Stimulated activated CD4-positive, alpha-beta T cell treated with anti-CD3 and anti-CD28 coated beads, Interleukin-2, amount 100 ng/mL, for 48 hours (primary cell): ENCODE measurements around the gene PIK3CA.
"Not testable (repeated sequence)": the region's sequence is repeated elsewhere in the genome, so short reads cannot be mapped to it uniquely, and the experiment has no call there.

Source experiments
- DNase-seq, 2 donors: peaks; one replicate each; pipeline ENCODE4 v3.0.0-alpha.2; 2020

The PIK3CA gene

DNA sequence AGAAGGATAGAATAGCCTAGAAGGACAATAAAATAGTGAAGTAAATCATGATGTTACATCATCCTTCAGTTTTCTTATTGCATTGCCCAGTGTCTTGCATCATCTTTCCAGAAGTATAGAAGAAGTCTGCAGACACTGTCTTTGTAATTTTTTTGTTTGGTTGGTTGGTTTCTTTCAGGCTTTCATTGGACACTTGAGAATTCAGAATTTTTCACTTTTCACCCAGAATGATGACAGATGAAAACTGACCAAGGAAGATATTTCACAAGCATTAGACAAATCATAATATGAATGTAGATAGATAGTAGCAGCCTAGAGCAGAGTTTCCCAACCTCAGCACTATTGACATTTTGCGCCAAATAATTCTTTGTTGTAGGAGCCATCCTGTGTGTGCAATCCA is 67.4 kb downstream of the PIK3CA start:
- DNase-seq = not testable (repeated sequence)

DNA sequence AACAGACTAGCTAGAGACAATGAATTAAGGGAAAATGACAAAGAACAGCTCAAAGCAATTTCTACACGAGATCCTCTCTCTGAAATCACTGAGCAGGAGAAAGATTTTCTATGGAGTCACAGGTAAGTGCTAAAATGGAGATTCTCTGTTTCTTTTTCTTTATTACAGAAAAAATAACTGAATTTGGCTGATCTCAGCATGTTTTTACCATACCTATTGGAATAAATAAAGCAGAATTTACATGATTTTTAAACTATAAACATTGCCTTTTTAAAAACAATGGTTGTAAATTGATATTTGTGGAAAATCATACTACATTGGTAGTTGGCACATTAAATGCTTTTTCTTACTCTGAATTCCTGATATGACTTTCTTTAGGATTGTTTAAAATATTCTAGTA is 70.1 kb downstream of the PIK3CA start:
- not testable (repeated sequence) for DNase-seq

- DNase-seq = no peak
These were observed 75.4 kb downstream of the PIK3CA start for GRCh38 chr3:179223548-179223947.

GRCh38 chr3:179224584-179224983 is 76.4 kb downstream of the PIK3CA start:
- no peak for DNase-seq

DNA sequence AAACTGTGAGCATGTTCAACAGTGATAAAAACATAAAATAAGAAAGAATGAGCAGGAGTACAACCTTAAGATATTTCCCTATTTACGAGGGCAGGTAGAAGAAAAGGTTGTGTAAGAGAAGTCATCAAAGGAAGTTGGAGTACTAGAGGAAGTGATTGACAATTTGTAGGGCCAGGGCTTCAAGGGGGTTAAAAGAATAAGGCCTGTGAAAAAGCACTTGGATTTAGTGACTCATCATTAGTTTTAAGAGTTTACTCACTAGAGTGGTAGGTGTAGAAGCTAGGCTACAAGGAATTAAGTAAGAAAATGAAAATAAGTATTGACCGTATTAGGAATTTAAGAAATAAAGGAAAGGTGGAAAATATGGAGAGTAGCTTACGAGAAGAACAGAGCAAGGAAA is 79.2 kb downstream of the PIK3CA start:
- no peak for DNase-seq

- DNase-seq = no peak
These were observed 81.0 kb downstream of the PIK3CA start for GRCh38 chr3:179229177-179229576.

DNA sequence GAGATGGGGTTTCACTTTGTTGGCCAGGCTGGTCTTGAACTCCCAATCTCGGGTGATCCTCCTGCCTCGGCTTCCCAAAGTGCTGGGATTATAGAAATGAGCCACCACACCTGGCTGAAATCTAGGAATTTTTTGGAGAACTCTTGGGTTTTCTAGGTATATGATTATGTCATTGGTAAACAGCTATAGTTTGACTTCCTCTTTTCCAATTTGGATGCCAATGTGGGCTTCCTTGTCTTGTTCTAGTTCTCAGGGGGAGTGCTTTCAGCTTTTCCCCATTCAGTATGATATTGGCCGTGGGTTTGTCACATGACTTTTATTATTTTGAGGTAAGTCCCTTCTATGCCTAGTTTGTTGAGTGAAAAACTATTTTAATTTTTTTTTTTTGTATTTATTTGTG is 84.9 kb downstream of the PIK3CA start:
- DNase-seq = no peak

DNA sequence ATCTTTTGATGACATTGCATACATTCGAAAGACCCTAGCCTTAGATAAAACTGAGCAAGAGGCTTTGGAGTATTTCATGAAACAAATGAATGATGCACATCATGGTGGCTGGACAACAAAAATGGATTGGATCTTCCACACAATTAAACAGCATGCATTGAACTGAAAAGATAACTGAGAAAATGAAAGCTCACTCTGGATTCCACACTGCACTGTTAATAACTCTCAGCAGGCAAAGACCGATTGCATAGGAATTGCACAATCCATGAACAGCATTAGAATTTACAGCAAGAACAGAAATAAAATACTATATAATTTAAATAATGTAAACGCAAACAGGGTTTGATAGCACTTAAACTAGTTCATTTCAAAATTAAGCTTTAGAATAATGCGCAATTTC is 86.0 kb downstream of the PIK3CA start:
- DNase-seq = no peak

DNA sequence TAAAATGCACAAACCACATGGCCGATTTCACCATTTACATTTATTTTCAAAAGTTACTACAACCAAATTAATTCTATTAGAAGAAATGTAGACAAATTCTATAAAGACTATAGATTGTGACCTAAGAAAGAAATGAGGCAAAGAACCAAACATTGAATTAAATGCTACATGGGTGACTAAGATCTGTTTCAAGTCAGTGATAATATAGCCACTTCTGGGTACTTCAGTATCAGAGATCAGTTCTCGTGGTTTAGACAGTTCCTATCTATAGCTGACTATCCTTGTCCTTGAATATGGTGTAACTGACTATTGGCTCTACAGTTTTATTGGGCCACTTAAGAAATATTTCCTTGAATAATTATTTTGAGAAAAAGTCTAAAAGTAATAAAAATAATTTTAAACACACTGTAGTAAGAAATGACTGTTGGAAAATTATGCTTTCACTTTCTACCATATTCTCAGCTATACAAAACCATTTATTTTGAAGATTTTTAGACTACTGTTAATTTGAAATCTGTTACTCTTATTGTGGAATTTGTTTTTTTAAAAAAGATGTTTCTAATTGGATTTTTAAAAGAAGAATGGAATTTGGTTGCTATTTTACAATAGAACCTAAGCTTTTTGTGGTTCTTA is 88.6 kb downstream of the PIK3CA start:
- no peak for DNase-seq

DNA sequence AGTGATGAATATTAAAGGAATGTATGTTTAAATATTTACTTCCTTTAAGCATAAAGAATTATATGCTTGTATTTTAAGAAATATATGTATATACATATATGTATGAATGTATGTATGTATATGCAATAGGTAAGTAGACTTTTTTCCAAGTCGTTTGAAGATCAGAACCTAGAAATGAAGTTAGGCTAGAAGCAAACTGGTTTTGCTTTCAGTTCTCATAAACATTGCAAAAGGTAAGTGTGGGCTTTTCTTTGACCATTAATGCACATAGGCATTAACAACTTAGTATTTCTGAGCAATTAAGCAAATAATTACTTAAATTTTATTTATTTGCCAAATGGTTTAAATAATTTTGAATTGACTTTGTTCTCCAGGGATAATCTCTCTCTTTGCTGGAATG is 92.1 kb downstream of the PIK3CA start:
- not testable (repeated sequence) for DNase-seq

GRCh38 chr3:179242859-179243258 is 94.7 kb downstream of the PIK3CA start:
- not testable (repeated sequence) for DNase-seq

- DNase-seq = no peak
These were observed 96.7 kb downstream of the PIK3CA start for GRCh38 chr3:179244878-179245277.

GRCh38 chr3:179247289-179248015 is 99.3 kb downstream of the PIK3CA start:
- DNase-seq = no peak

DNA sequence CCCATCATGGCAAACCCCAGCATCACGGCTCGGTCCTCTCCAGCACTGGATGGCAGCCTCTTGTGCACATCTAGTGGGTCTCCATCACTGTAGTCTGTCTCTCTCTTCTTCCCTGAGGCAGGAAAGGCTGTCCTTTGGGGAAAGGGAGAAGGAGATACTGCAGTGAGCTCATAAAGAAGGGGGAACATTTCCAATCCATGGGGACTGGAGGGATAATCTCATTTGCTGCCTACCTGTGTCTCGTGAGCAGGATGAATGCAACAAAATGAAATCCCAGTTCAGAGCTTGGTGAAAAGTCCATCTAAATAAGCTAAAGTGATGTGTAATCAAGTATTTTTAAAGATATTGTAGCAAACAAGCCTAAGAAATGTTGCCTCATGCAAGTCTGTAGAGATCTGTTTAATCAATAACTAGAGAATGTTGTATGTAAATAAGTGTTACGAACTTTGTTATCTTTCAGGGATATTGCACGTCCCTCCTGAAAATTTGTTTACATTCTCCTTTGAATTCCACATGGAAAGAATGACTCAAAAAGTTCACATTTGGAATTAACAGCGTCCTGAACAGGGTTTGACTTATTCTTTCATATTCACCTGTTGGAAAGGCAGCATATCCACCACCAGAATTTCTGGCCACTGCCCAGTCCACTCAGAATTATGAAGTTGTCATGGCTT is 102.8 kb downstream of the PIK3CA start, which contains the start of gene KCNMB3:
KCNMB3 (minus strand) TSS at position 312 of the 674 bp plus-strand sequence; CDS start at position 188, 124 bp downstream.
- DNase-seq = no peak

DNA sequence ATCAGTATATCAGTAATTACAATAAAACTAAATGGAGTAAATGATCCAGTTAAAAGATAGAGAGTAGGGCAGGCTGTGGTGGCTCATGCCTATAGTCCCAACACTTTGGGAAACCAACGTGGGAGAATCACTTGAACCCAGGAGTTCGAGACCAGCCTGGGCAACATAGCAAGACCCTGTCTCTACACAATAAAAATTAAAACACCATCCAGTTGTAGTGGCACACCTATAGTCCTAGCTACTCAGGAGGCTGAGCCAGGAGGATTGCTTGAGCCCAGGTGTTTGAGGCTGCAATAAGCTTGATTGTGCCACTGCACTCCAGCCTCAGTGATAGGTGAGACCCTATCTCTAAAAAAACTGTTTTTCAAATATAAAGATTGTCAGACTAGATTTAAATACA is 108.7 kb downstream of the PIK3CA start:
- no peak for DNase-seq

GRCh38 chr3:179257742-179258141 is 109.6 kb downstream of the PIK3CA start:
- DNase-seq = not testable (repeated sequence)

DNA sequence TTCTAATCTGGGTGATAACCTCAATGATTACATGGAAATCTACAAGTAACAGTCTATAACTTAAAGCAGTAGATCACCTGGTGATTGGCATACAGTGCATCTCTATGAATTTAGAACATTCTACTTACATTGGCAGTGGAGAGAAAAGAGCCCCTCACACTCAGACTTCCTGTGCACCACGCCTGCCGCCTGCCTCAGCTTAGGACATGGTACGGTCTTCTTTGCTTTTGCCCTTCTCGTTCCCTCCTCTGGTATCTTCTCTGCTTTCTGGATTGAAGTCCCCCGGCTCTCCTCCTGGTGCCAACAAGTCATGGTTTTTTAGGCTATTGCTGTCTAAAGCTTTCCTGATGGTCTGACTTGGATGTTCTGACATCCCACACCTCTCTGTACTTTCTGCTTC is 110.7 kb downstream of the PIK3CA start:
- no peak for DNase-seq

GRCh38 chr3:179259959-179260756 is 112.0 kb downstream of the PIK3CA start:
- not testable (repeated sequence) for DNase-seq

- peak; percentile 50 to 56 for DNase-seq
These were observed 113.0 kb downstream of the PIK3CA start for GRCh38 chr3:179260949-179261765.

GRCh38 chr3:179263134-179263533 is 115.0 kb downstream of the PIK3CA start:
- no peak for DNase-seq

- DNase-seq = no peak
These were observed 116.3 kb downstream of the PIK3CA start for GRCh38 chr3:179264449-179264848.

DNA sequence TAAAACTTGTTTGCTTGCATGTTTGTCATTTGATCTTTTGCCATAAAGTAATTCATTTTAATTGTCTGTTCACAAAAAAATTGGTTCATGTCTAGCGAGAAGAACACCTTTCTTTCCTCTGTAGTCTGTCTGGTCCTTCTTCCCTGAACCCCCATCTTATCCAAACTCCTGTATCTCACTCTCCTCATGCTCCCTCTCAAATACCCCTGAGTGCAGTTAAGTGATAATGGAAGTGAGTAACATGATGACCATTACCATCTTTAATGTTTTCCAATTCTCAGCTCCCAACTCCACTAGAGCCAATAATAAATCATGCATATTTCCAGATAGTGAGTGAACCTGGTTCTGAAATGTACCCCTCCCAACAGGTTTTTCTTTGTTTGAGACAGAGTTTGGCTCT is 116.9 kb downstream of the PIK3CA start:
- DNase-seq = no peak
